ENCODE measurements around the gene HEPHL1. TPM values are rescaled to one million over a fixed set of nuclear protein-coding genes. Genes with fewer than 3 reads are reported as not detected.

Gene HEPHL1
- total RNA-seq, 4 donors from 2014 or later = 0.32 to 15.2 (median 2.2) TPM

DNA sequence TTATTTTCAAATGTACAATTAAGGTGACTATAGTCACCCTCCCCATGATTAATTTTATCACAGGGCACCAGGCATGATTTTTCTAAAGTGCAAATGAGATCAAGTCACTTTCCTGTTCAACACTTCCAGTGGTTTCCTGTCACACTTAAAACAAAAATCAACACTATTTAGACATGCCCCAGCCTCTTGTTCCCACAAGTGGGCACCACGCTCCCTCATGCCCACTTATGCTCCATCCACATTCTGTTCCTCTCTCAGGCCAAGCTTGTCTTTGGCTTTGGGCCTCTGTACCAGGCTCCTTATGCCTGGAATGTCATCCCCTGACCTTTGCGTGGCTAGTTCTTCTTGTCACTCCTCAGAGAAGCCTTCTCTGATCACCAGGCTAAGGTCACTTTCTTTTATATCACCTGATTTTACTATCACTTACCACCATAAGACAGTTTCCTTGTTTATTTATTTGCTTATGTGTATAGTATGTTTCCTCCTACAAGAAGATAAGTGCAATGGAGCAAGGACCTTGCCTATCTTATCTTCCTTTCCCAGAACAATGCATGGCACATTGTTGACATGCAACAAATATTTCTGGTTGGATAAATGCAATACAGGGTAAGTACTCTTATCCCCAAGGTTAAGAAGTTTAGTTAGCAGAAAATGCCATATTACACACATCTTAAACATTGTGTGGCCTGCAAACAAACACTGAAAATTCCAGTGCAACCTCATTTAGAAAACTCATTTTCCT, 56.6 kb downstream of the HEPHL1 start:
- DNase-seq (ENCODE audit: low spot score in 2 of 2) = no peak
- no peak for TF ChIP-seq POLR2AphosphoS5 (IDR thresholded peaks at IDR 0.05)
- no peak for TF ChIP-seq POLR2A (IDR thresholded peaks at IDR 0.05)
- TF ChIP-seq, protein P1, sequence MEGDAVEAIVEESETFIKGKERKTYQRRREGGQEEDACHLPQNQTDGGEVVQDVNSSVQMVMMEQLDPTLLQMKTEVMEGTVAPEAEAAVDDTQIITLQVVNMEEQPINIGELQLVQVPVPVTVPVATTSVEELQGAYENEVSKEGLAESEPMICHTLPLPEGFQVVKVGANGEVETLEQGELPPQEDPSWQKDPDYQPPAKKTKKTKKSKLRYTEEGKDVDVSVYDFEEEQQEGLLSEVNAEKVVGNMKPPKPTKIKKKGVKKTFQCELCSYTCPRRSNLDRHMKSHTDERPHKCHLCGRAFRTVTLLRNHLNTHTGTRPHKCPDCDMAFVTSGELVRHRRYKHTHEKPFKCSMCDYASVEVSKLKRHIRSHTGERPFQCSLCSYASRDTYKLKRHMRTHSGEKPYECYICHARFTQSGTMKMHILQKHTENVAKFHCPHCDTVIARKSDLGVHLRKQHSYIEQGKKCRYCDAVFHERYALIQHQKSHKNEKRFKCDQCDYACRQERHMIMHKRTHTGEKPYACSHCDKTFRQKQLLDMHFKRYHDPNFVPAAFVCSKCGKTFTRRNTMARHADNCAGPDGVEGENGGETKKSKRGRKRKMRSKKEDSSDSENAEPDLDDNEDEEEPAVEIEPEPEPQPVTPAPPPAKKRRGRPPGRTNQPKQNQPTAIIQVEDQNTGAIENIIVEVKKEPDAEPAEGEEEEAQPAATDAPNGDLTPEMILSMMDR (IDR thresholded peaks at IDR 0.05) = no peak
- no peak for TF ChIP-seq EP300 (IDR thresholded peaks at IDR 0.05)
- 79% methylated on average over 2 of the region's 2 CpGs for WGBS

DNA sequence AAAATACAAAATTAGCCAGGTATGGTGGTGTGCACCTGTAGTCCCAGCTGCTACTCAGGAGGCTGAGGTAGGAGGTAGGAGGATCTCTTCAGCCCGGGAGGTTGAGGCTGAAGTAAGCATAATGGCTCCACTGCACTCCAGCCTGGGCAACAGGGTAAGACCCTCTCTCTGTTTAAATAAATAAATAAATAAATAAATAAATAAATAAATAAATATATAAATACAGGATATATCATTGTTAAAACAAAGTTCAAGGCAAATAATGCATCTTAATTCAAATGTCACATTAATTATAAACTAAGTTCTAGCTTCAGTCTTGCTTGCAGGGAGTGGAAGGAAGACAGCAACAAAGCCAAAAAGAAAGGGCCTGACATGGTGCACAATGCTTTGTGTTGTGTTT, 63.0 kb downstream of the HEPHL1 start:
- 94% methylated on average over 1 of the region's 1 CpG for WGBS
- Histone ChIP-seq H3K4me1 (no peaks in the 10 kb centered on the region), H3K27ac (no peak overlapping the region), H3K9me3 (no peaks in the 10 kb centered on the region), H3K27me3 (no peaks in the 10 kb centered on the region), H3K36me3 (no peaks in the 10 kb centered on the region), H3K4me3 (no peak overlapping the region)
- TF ChIP-seq, protein P1 (IDR thresholded peaks at IDR 0.05) = no peak
- TF ChIP-seq EP300 (IDR thresholded peaks at IDR 0.05) (no peak), POLR2AphosphoS5 (IDR thresholded peaks at IDR 0.05) (no peak), POLR2A (IDR thresholded peaks at IDR 0.05) (no peak)
- DNase-seq (ENCODE audit: low spot score in 2 of 2) = no peak

More for the DNA sequence above, 56.6 kb downstream of the HEPHL1 start:
- Histone ChIP-seq H3K27me3 (no peaks in the 10 kb centered on the region), H3K4me1 (no peaks in the 10 kb centered on the region), H3K9me3 (no peaks in the 10 kb centered on the region), H3K4me3 (no peak overlapping the region), H3K36me3 (no peaks in the 10 kb centered on the region), H3K27ac (no peak overlapping the region)

DNA sequence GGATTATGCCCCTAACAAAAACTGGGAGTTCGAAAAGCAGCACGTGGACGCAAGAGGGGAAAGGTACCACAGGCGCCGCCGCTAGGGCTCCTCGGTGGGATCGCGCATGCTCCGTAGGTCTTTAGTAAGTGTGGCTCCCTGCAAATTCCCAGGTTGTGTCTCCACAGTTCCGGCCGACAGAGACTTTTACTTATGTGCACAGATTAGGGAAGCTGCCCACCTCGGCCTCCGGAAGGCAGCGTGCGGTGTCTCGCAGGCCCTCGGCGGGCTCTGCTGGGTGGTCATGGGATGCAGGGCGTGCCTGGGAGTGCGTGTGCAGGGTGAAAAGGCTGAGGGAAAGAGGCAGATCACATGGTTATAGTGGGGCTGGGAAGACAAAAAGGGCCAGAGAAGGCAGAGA, 67.8 kb downstream of the HEPHL1 start:
- H3K9me3 ChIP-seq = no peaks in the 10 kb centered on the region
- H3K36me3 ChIP-seq = no peaks in the 10 kb centered on the region
- TF ChIP-seq, protein P1 (IDR thresholded peaks at IDR 0.05) = no peak
- TF ChIP-seq POLR2A (IDR thresholded peaks at IDR 0.05) (no peak), POLR2AphosphoS5 (IDR thresholded peaks at IDR 0.05) (no peak), EP300 (IDR thresholded peaks at IDR 0.05) (no peak)
- WGBS = 91% methylated on average over 21 of the region's 21 CpGs
- no peak overlapping the region for H3K27ac ChIP-seq
- H3K4me1 ChIP-seq = no peaks in the 10 kb centered on the region
- DNase-seq (ENCODE audit: low spot score in 2 of 2) = no peak
- no peaks in the 10 kb centered on the region for H3K27me3 ChIP-seq
- H3K4me3 ChIP-seq = no peak overlapping the region

DNA sequence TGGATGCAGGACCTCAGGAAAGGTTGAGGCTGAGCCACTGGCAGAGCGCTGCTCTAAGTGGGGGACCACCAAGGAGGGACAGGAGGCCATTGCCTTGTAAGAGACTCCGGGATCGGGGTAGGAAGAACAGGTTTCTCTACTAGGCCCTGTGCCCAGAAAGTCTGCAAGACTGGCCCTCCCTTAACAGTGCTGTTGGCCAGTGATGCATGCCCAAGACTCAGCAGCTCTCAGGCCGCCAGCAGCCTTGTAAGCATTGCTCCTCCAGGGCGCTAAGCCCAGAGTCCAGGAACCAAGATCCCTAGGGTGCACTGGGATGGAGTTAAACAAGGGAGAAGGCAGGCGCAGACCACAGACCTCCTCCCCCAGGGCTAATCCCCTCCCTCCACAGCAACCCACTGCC, 68.2 kb downstream of the HEPHL1 start:
- no peaks in the 10 kb centered on the region for H3K4me1 ChIP-seq
- no peak overlapping the region for H3K4me3 ChIP-seq
- H3K27me3 ChIP-seq = no peaks in the 10 kb centered on the region
- no peak overlapping the region for H3K27ac ChIP-seq
- TF ChIP-seq EP300 (IDR thresholded peaks at IDR 0.05) (no peak), POLR2AphosphoS5 (IDR thresholded peaks at IDR 0.05) (no peak), POLR2A (IDR thresholded peaks at IDR 0.05) (no peak)
- TF ChIP-seq, protein P1 (IDR thresholded peaks at IDR 0.05) = no peak
- DNase-seq (ENCODE audit: low spot score in 2 of 2) = no peak
- no peaks in the 10 kb centered on the region for H3K9me3 ChIP-seq
- 88% methylated on average over 6 of the region's 6 CpGs for WGBS
- H3K36me3 ChIP-seq = no peaks in the 10 kb centered on the region

DNA sequence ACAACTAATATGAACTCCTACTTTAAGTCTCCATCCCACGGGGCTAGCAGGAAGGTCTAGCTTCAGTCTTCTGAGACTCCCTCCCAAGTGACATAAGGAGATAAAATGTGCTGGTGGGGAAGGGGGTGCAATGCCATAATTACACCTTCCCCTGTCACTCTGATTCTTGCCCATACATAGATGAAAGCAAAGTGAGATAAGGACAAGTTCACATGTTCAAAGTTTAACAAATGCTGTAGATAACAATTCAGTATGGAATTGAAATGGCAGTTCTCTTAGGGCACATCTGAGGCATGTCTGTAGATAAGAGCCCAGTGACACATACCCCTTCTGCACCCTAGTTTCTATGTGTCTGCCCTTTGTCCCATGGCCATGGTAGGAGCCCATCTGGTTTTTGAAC, 69.2 kb downstream of the HEPHL1 start:
- TF ChIP-seq, protein P1 (IDR thresholded peaks at IDR 0.05) = no peak
- TF ChIP-seq EP300 (IDR thresholded peaks at IDR 0.05) = no peak
- no peak for TF ChIP-seq POLR2A (IDR thresholded peaks at IDR 0.05)
- TF ChIP-seq POLR2AphosphoS5 (IDR thresholded peaks at IDR 0.05) = no peak
- H3K36me3 ChIP-seq = no peaks in the 10 kb centered on the region
- WGBS = 84% methylated on average over 1 of the region's 1 CpG
- H3K27ac ChIP-seq = no peak overlapping the region
- no peaks in the 10 kb centered on the region for H3K9me3 ChIP-seq
- no peak overlapping the region for H3K4me3 ChIP-seq
- no peaks in the 10 kb centered on the region for H3K27me3 ChIP-seq
- no peak for DNase-seq (ENCODE audit: low spot score in 2 of 2)
- no peaks in the 10 kb centered on the region for H3K4me1 ChIP-seq

Data from suprapubic skin (tissue), 4 donors.